HG03520 (cell line): ENCODE results near the gene CYP4X1.
"Not testable (repeated sequence)": the region's sequence is repeated elsewhere in the genome, so short reads cannot be mapped to it uniquely, and the experiment has no call there.

Experiments used
- ATAC-seq: cut with Tn5 transposase; IDR thresholded peaks from one replicate; pipeline ENCODE4 v1.9.1; 2021; ENCODE audit warnings: mild to moderate bottlenecking, moderate library complexity; ENCODE audit not compliant: unreplicated experiment

Gene CYP4X1, protein sequence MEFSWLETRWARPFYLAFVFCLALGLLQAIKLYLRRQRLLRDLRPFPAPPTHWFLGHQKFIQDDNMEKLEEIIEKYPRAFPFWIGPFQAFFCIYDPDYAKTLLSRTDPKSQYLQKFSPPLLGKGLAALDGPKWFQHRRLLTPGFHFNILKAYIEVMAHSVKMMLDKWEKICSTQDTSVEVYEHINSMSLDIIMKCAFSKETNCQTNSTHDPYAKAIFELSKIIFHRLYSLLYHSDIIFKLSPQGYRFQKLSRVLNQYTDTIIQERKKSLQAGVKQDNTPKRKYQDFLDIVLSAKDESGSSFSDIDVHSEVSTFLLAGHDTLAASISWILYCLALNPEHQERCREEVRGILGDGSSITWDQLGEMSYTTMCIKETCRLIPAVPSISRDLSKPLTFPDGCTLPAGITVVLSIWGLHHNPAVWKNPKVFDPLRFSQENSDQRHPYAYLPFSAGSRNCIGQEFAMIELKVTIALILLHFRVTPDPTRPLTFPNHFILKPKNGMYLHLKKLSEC

DNA sequence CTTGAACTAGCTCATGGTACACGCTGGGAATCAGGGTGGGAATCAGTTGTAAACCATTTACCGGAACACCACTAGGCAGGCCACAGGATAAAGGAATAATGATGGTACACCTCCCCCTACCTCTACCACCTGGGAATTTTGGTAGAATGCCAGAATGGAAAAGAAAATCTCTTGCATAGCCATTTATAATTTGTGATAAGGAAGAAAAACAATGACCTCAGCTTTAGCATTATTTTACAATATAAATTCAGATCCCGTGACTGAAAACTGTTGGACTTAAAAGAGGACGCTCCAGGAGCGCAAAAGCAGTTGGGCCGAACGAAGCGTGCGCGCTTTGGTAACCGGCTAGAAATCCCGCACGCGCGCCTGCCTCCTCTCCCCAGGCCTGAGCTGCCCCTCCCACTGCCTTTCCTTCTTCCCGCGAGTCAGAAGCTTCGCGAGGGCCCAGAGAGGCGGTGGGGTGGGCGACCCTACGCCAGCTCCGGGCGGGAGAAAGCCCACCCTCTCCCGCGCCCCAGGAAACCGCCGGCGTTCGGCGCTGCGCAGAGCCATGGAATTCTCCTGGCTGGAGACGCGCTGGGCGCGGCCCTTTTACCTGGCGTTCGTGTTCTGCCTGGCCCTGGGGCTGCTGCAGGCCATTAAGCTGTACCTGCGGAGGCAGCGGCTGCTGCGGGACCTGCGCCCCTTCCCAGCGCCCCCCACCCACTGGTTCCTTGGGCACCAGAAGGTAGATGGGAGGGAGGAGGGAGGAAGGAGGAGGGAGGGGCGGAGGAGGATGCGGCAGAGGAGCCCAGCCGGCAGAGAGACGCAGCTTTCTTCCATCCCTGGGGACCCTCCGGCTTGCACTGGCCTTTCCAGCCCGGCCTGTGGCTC, at the start of gene CYP4X1:
CYP4X1 (plus strand) TSS at position 402 of the 873 bp plus-strand sequence; CDS start at position 551, 149 bp downstream.
- no peak for ATAC-seq

DNA sequence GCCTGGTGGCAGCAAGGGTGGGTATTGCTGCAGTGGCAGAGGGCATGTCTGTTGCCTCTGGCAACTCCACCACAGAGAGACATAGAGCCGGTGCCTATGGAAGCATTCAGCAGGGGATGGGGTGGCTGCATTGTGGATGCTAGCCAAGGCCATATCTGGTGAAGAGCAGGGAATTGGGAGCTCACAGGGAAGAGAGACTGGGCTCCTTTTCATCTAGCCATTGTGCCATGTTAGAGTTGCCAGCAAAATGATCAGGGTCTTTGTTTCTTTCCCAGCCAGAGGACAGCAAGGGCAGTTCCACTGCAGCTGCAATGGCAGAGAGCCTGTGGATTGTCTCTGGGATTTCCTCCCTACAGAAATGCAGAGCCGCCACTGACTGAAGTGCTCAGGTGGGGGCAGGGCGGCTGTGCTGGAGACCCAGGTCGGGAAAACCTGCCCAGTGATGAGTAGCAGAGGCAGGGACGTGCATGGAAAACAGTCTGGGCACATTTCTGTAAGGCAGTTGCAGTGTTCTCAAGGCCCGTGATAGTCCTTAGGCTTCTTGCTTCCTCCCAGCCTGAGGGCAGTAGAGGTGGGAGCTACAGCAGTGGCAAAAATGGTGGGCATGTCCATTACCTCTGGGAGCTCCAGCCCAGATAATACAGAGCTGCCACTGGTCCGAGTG, 40.2 kb upstream of the CYP4X1 start:
- no peak for ATAC-seq

DNA sequence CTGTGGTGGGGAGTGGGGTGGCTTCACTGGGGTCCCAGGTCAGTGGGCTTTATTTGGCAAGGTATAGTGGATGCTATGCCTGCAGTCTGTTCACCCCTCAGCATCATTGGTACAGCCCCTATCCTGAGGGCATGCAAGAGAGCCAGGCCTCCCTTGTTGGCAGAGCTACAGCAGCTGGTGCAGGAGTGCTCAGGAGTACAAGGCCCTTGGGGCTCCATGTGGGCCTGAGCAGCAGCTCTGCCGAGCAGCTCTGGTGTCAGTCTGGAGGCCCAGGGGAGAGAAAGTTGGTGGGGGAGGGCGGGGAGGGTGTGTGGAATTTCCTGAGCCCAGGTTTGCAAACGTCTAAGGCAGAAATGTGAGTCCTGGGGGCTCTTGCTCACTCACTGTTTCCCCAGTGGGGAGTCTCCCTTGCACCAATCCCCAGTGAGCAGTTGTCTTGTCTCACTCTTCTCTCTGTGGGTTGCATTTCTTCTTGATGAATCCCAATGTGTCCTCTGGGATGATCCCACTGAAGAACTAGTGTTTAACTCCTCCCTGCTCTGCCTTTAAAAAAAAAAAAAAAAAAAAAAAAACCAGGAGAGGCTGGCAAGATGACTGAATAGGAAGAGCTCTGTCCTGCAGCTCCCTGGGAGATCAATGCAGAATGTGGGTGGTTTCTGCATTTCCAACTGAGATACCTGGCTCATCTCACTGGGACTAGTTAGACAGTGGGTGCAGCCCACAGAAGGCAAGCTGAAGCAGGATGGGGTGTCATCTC, 39.5 kb upstream of the CYP4X1 start:
- no peak for ATAC-seq

DNA sequence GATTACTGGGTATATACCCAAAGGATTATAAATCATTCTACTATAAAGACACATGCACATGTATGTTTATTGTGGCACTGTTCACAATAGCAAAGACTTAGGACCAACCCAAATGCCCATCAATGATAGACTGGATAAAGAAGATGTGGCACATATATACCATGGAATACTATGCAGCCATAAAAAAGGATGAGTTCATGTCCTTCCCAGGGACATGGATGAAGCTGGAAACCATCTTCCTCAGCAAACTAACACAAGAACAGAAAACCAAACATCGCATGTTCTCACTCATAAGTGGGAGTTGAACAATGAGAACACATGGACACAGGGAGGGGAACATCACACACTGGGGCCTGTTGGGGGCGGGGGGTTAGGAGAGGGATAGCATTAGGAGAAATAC, 32.9 kb upstream of the CYP4X1 start:
- not testable (repeated sequence) for ATAC-seq

DNA sequence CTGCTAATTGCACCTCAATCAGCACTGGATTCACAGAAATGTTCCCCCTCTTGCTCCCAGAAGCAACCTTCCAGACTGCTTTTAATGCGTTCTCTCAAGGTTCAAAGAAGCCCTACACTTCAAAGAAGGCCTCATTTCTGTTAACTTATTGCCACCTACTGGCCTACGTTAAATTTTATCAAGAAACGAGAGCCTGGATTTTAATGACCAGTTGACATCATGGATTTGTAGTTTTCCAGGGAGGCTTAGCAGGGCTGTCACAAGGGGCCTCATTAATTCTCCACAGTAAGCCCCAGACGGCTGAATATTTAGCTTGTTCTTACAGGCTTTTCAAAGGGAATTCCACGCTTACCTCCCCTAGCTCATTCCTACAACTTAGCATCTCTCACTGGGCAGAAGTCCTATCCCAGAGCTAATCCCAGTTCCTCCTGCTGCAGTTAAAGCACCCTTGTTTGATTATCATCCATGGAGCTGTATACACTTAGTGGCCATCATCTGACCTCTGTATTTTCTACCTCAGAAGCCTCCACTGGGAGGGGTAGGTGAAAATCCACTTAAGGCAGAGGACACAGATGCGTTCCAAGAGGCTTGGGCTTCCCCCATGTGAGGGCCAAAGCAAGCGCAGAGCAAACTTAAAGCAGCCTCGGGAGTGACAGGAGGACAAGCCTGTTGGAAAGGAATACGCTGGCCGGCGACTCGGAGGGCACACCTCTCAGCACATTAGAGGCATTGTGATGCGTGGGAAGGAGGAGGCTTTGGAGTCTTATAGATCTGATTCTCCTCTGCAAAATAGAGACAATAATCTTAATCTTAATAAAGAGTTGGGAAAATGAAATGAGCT, 32.2 kb upstream of the CYP4X1 start:
- no peak for ATAC-seq

DNA sequence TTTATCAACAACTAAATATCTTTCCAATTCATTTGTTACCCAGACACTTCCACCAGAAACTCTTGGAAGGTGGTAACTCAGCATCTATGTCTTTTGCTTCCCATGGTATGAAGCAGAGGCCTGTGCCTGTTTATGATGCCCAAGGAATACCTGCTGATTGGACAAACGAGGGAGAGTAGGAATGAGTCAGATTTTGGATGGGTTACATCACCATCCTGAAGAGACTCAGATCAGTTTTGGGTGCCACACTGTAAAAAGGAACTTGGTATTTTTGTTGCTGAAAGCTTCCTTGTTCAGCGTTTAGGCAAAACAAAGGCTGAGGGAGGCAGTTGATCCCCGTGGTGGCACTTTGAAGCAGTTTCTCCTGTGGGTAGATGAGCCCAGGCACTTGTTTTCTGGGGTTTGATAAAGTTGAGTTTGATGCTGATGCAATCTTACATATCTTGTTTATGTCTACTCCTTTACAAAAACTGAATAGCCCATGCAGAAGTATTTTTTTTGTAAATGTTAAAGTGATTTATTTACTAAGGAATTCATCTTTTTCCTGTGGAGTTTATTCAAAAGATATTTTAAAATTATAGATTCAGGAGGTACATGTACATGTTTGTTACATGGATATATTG, 26.7 kb upstream of the CYP4X1 start:
- no peak for ATAC-seq

DNA sequence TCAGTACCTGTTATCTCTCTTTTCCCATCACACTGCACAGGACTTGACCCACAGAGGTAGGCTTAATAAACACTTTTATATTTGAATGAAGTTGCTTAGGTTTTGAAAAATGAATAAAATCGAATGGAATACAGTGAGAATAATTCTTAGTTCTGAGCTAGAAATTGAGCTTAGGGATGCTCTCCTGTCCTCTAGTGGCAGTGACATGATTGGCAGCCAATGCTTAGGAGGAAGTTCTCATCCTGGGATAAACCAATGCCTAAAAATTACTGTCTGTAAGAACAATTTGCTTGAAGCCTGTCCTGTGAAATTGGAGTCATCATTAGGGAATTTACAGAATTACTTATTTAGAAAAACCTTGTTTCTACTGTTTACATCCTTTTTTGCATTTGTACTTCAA, 21.3 kb upstream of the CYP4X1 start:
- ATAC-seq: no peak

DNA sequence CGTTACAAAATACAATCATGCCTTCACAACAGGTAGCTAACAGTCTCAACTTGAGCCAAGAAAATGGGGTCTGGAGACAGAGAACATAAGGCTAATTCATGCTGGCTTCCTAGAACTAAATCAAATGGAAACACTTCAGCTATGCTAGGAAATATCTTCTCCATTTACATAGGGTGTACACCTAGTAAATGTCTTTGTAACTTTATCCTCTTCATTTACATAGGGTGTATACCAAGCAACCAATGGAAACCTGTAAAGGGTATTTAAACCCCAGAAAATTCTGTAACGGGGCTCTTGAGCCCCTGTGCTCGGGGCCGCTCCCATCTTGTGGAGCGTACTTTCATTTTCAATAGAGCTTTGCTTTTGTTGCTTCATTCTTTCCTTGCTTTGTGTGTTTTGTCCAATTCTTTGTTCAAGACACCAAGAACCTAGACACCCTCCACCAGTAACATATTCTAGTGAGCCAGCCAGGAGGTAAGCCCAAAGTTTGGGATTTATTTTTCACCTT, 19.5 kb upstream of the CYP4X1 start:
- no peak for ATAC-seq

DNA sequence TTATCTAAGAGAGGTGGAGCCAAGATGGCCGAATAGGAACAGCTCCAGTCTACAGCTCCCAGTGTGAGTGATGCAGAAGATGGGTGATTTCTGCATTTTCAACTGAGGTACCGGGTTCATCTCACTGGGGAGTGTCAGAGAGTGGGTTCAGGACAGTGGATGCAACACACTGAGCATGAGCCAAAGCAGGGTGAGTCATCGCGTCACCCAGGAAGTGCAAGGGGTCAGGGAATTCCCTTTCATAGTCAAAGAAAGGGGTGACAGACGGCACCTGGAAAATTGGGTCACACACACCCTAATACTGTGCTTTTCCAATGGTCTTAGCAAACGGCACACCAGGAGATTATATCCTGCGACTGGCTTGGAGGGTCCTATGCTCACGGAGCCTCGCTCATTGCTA, 17.0 kb upstream of the CYP4X1 start:
- not testable (repeated sequence) for ATAC-seq

DNA sequence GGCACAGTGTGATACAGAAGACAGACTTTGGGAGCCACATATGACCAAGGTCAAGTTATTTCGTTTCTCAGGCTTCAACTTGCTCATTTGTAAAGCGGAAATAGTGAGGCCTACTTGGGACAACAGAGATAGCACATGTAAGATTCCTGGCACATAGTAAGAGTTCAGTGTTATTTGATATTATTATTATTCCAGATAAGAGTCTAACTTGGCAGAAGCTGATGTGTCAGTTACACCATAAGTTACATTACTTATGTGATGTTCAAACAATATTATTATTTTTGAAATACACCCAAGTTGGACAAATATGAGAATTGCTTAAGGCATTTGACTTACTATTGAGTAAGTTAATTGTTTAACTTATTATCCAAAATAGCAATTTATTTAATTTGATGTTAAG, 10.2 kb upstream of the CYP4X1 start:
- ATAC-seq: no peak

DNA sequence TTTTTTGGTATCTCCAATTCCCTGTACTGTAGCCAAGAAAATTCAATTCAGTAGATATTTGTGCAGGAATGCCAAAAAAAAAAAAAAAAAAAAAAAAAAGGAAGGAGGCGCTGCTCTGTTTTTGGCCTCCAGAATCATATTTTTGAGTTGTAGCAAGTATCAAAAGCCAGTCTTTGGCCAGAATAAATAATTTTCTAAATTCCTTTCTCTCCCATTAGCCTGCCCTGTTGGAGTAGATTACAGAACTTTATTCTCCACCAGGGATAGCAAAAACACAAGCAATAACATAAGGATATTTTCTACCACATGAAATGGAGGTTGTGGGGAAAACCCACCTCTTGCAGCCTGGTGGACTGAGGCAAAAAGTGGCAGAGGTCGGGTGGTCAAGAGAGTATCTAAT, 2.4 kb upstream of the CYP4X1 start:
- ATAC-seq: no peak

DNA sequence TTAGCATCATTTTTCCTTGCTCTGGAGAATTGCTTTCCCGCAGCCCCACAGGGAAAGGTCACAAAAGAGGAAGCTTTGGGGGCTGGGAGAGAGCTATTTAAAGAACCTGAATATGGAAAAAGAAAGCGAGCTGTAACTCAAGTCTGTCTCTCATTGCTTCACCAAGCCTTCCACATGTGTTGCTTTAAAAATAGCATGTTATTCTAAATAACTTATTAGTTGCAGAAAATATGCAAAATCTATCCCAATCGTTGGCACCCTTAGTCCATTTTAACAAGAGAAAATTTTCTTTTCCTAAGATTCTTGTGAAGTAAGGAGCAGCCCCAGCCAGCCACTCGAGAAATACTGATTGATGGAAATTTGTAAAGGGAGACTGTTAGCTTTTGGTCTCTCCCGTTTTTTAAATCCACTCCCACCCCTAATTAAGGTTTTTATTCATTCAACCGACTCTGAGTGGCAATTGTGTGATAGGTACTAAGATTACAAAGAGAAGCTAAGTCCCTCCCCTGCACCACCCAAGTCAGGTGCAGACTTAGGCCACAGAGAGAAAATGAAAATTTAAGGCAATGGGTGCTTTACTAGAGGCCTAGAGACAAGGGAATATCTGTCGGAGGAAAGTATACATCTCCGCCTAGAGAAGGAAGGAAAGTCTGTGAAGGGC, 802 bp downstream of the CYP4X1 start:
- no peak for ATAC-seq

DNA sequence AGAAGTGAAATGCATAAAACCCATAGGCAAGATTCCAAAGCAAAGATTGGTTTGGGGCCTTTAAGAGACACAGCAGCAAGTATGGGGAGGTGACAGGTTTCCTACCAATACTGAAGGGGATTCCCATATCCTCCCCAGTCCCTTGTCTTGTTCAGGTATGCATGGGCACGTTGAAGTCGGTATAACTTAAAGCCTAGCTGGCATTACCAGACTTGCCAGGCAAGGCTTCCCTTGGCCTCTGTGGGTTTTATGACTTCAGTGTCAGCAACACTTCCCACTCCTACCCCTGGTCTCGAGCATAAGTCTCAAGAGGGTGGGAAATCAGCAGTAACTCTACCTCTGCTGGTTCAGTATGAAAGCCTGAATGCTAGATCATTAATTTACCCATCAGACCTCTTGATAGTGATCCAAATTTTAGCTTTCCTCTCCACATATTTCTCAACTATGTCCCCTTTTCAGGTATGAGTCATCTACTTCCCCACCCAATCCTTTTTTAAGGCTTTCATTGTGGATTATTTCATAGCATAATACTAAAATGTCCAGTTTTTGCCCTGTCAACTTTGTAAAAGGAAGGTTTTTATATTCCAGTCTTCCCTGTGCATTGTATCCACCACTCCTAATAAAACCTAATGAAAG, 6.8 kb downstream of the CYP4X1 start:
- ATAC-seq: no peak

DNA sequence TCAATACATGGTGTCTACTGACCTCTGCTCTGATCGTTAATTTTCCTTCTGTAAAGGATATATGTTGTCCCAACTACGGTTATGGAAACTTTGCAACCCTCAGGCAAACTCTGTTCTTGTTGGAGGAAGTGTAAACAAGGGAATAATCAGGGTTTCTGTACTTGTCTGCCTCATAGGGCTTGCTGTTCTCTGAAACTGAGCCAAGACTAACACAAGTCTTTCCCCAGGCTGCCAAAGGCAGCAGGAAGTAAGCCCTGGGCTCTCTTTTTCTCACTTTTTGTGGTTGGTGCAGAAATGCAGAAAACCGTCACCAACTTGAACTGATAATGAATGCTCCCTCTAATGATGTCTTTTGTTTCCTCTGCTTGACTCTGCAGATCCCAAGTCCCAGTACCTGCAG, 7.6 kb downstream of the CYP4X1 start:
- no peak for ATAC-seq

DNA sequence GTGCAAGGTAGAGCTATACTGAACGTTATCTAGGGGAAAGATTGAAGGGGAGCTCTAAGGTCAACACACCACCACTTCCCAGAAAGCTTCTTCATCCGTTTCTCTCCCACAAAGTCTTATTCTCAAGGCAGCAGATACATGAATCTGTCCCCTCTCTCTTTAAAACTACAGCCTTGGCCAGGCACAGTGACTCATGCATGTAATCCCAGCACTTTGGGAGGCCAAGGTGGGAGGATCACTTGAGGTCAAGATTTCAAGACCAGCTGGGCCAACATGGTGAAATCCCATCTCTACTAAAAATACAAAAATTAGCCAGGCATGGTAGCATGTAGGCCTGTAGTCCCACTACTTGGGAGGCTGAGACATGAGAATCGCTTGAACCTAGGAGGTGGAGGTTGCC, 8.1 kb downstream of the CYP4X1 start:
- ATAC-seq: no peak

DNA sequence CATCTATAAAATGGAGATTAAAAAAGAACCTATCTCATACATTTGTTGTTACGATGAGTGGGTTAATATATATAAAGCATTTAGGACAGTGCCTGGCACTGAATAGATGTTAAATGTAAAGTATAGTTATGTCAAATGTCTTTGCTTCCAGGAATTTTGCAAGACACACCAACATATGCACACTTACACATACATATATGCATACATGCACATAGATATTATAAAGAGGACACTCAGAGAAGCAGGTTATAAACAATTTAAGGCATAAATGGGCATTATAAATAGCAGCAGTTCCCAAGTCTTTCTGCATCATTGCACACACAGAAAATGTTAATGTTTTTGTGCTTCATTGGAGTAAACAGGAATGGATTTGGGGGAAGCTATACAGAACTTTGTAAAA, 13.3 kb downstream of the CYP4X1 start:
- ATAC-seq: no peak

DNA sequence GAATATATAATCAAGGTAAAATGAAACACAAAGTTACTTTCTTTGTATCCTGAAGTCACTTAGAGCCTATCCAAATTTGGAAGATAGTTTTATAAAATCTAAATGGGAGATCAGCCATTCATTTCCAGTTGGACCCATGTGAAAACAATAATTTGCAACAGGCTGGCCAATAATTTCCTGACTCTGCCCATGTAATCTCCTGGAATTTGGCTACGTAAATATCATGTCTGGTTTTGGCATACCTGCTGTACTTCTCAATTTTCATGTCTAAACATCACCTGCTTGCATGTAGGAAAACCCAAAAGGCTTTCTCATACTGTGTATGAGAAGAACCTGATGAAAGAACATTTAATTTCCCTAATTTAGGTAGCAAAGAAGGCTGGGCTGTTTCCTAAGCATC, 35.9 kb downstream of the CYP4X1 start:
- ATAC-seq: no peak

DNA sequence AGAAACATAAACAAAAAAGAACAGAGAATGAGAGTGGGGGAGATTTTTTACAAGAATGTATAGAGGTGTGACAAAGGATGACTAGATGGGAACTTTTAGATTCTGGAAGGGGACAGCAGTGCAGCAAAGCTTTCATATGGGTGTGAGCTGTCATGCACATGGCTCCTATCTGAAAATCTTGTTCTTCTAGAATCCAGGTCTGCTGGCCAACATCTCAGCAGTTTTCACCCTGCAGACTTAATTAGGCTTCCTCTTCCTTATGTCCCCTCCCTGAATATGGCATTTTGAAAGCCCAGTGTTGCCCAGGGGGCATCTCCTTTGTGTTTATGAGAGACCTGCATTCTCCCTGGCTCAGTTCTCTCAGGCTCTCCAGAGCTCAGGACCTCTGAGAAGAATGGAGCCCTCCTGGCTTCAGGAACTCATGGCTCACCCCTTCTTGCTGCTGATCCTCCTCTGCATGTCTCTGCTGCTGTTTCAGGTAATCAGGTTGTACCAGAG, 43.7 kb downstream of the CYP4X1 start, which contains the start of gene CYP4Z1:
CYP4Z1 (plus strand) TSS at position 135 of the 498 bp plus-strand sequence; CDS start at position 395, 260 bp downstream.
- ATAC-seq: no peak
